GM12878 (cell line): ENCODE results near the gene MEIKIN. TPM values are rescaled to one million over a fixed set of nuclear protein-coding genes. Genes with fewer than 3 reads are reported as not detected.

Experiments used
- ATAC-seq: fragments of 200-7000 bp; cut with Tn5 transposase; 3 replicates; pipeline ENCODE4 v1.9.1; 2020; ENCODE audit warnings: mild to moderate bottlenecking, moderate library complexity
- BruUV-seq: library from RNA; stranded (reverse); fragments of 400-500 nt; replicated peaks from 2 replicates; lab custom pipeline; 2021; lab: Mats Ljungman, UMichigan
- CTCF ChIA-PET: fragments of 300-600 bp; sonication (Branson Sonifier 250); formaldehyde crosslinking; extraction: SDS; loops from one replicate; lab custom pipeline; 2021; ENCODE audit warnings: inconsistent platforms; lab: Yijun Ruan, JAX
- POLR2A ChIA-PET: fragments of 350-600 bp; formaldehyde crosslinking; extraction: SDS; loops from one replicate; lab custom pipeline; 2021; ENCODE audit warnings: inconsistent platforms; lab: Charles Lee
- RAD21 ChIA-PET: fragments of 300-600 bp; sonication (Branson Sonifier 250); formaldehyde crosslinking; loops from one replicate; lab custom pipeline; 2023; ENCODE audit warnings: antibody characterized with exemption; ENCODE audit not compliant: unreplicated experiment; lab: Charles Lee
- SMC1A ChIA-PET: fragments of 300-600 bp; sonication (Branson Sonifier 250); formaldehyde crosslinking; loops from one replicate; lab custom pipeline; 2023; ENCODE audit not compliant: unreplicated experiment, uncharacterized antibody; lab: Charles Lee
- DNase-seq: peaks from one replicate; pipeline ENCODE4 v3.0.0-alpha.2; 2011; ENCODE audit warnings: low read depth, low spot score
- FAIRE-seq: peaks from 3 replicates; lab custom pipeline; 2011; peaks lifted over from hg19 to GRCh38; lab: Jason Lieb, UNC
- H2AFZ ChIP-seq: 2 replicates; pipeline ENCODE4 v1.6.0; 2011; ENCODE audit warnings: low read depth, low read length, control low read depth; ENCODE audit not compliant: control insufficient read depth
- H3K27ac ChIP-seq: 2 replicates; pipeline ENCODE4 v1.5.1; 2011; ENCODE audit warnings: control low read depth; ENCODE audit not compliant: control insufficient read depth, insufficient read depth
- H3K27me3 ChIP-seq, 2 experiments: replicated peaks in 1 of 2; 2 replicates each; pipeline versions ENCODE4 v1.6.0 to v1.6.1; 2011; ENCODE audit warnings: low read length in 1 of 2; ENCODE audit not compliant: control insufficient read depth in 2 of 2, insufficient read depth in 2 of 2
- H3K36me3 ChIP-seq, 2 experiments: 2 replicates each; pipeline ENCODE4 v1.5.1; 2011; ENCODE audit warnings: low read length in 1 of 2; ENCODE audit not compliant: control insufficient read depth in 2 of 2, insufficient read depth in 2 of 2
- H3K4me1 ChIP-seq: 2 replicates; pipeline ENCODE4 v1.6.1; 2011; ENCODE audit warnings: mild to moderate bottlenecking, low read length, moderate library complexity, mixed read lengths; ENCODE audit not compliant: control insufficient read depth, insufficient read depth
- H3K4me2 ChIP-seq: 2 replicates; pipeline ENCODE4 v1.6.0; 2011; ENCODE audit warnings: control low read depth; ENCODE audit not compliant: control insufficient read depth, insufficient read depth
- H3K4me3 ChIP-seq: fragments of 200-600 bp; sonication (generic); 2 replicates; pipeline ENCODE4 v1.5.1; 2016
- H3K79me2 ChIP-seq: 2 replicates; pipeline ENCODE4 v1.6.0; 2011; ENCODE audit warnings: low read length; ENCODE audit not compliant: control insufficient read depth, insufficient read depth
- H3K9ac ChIP-seq: 2 replicates; pipeline ENCODE4 v1.8.0; 2011; ENCODE audit warnings: low read length, control low read depth, mixed read lengths; ENCODE audit not compliant: control insufficient read depth, insufficient read depth
- H3K9me3 ChIP-seq: replicated peaks from 3 replicates; pipeline ENCODE4 v1.5.1; 2011; ENCODE audit warnings: mild to moderate bottlenecking, low read length; ENCODE audit not compliant: control insufficient read depth, insufficient read depth
- H4K20me1 ChIP-seq: 2 replicates; pipeline ENCODE4 v1.6.0; 2011; ENCODE audit not compliant: control insufficient read depth, insufficient read depth
- CTCF ChIP-seq, 3 experiments: IDR thresholded peaks in 2 of 3; conservative IDR thresholded peaks in 1 of 3; 2 replicates each; pipeline ENCODE4 v1.5.1; 2011; ENCODE audit warnings: low read depth in 3 of 3, low read length in 3 of 3, mild to moderate bottlenecking in 3 of 3, control low read depth in 2 of 3, moderate library complexity in 2 of 3, inconsistent platforms in 1 of 3, mixed read lengths in 1 of 3; ENCODE audit not compliant: control insufficient read depth in 2 of 3, insufficient read depth in 1 of 3; ENCODE audit errors: extremely low read depth in 1 of 3
- MYC ChIP-seq: IDR thresholded peaks from 2 replicates; pipeline ENCODE4 v1.6.1; 2011; ENCODE audit warnings: mild to moderate bottlenecking, low read length, moderate library complexity, inconsistent platforms; ENCODE audit not compliant: insufficient read depth, insufficient replicate concordance, insufficient read length, severe bottlenecking
- NR2C1 ChIP-seq: fragments of 450-650 bp; IDR thresholded peaks from 2 replicates; pipeline ENCODE4 v1.6.1; 2017; ENCODE audit warnings: antibody characterized with exemption, mild to moderate bottlenecking, moderate library complexity
- RAD51 ChIP-seq: fragments of 450-650 bp; IDR thresholded peaks from 2 replicates; pipeline ENCODE4 v1.6.1; 2016; ENCODE audit warnings: moderate library complexity, mild to moderate bottlenecking, inconsistent platforms
- SREBF1 ChIP-seq: IDR thresholded peaks from 2 replicates; pipeline ENCODE4 v1.6.1; 2012; ENCODE audit warnings: mild to moderate bottlenecking, low read length
- STAT1 ChIP-seq: fragments of 450-650 bp; conservative IDR thresholded peaks from 2 replicates; pipeline ENCODE4 v1.6.1; 2014; ENCODE audit warnings: antibody characterized with exemption, mild to moderate bottlenecking
- TARDBP ChIP-seq: IDR thresholded peaks from 2 replicates; pipeline ENCODE4 v1.6.1; 2016; ENCODE audit warnings: borderline replicate concordance
- TBL1XR1 ChIP-seq: IDR thresholded peaks from 2 replicates; pipeline ENCODE4 v1.6.1; 2012; ENCODE audit warnings: low read depth, low read length, improper control_type of control experiment
- WGBS: methylation state at CpG from one replicate; pipeline ENCODE4 v1.1.6; 2016; ENCODE audit warnings: low lambda C conversion rate; ENCODE audit not compliant: insufficient replicate concordance, insufficient coverage; ENCODE audit errors: missing lambda C conversion rate; 5-methylcytosine and 5-hydroxymethylcytosine counted together
- in situ Hi-C: fragments of 300-500 bp; cut with MboI; formaldehyde crosslinking; loops from 9 replicates; pipeline ENCODE4 v1.14.3; 2018; ENCODE audit warnings: mixed read lengths
- intact Hi-C: fragments of 100-400 bp; cut with micrococcal nuclease; formaldehyde crosslinking; loops from one replicate; pipeline ENCODE4 v1.14.2; 2022; ENCODE audit not compliant: unreplicated experiment
- polyA plus RNA-seq, 11 experiments: library from polyadenylated mRNA; depleted of rRNA in 4 of 11; unstranded in 6 of 11; stranded (reverse) in 5 of 11; fragments of >200 nt; fragmentation: Nextera tagmentation in 4 of 11; fragmentation: Illumina TruSeq in 1 of 11; extraction: Ambion mirVana in 4 of 11; extraction: Trizol in 1 of 11; gene quantifications; 1 replicate in 1 of 11; 2 replicates in 10 of 11; pipeline versions ENCODE4 v1.2.1 to v1.2.3, GENCODE V29; 2011 to 2016; ENCODE audit warnings: inconsistent platforms in 2 of 11, missing spikeins in 2 of 11, low read depth in 1 of 11
- total RNA-seq, 4 experiments: library from RNA; depleted of rRNA in 3 of 4; stranded (reverse); fragments of >200 nt in 3 of 4; fragmentation: Illumina TruSeq in 1 of 4; extraction: Trizol in 1 of 4; gene quantifications; 2 replicates each; pipeline versions ENCODE4 v1.2.1 to v1.2.3, GENCODE V29; 2013 to 2021
- TF ChIP-seq, protein P1 (sequence below): IDR thresholded peaks from 2 replicates; pipeline ENCODE4 v1.6.1; 2012; ENCODE audit warnings: improper control_type of control experiment, low read depth, low read length; ENCODE audit not compliant: insufficient replicate concordance
- TF ChIP-seq, protein P2 (sequence below): fragments of 150-350 bp; IDR thresholded peaks from 2 replicates; pipeline ENCODE4 v1.6.1; 2014; ENCODE audit warnings: mild to moderate bottlenecking, low read depth, low read length

The MEIKIN gene
- total and polyA plus RNA-seq, 10 of the 15 experiments (the other 5 are each of a cell fraction or from before 2014, with no cell fraction given): not detected

GRCh38 chr5:131942016-131942415, 3.4 kb downstream of the MEIKIN start (continued):
- TF ChIP-seq, protein P1, sequence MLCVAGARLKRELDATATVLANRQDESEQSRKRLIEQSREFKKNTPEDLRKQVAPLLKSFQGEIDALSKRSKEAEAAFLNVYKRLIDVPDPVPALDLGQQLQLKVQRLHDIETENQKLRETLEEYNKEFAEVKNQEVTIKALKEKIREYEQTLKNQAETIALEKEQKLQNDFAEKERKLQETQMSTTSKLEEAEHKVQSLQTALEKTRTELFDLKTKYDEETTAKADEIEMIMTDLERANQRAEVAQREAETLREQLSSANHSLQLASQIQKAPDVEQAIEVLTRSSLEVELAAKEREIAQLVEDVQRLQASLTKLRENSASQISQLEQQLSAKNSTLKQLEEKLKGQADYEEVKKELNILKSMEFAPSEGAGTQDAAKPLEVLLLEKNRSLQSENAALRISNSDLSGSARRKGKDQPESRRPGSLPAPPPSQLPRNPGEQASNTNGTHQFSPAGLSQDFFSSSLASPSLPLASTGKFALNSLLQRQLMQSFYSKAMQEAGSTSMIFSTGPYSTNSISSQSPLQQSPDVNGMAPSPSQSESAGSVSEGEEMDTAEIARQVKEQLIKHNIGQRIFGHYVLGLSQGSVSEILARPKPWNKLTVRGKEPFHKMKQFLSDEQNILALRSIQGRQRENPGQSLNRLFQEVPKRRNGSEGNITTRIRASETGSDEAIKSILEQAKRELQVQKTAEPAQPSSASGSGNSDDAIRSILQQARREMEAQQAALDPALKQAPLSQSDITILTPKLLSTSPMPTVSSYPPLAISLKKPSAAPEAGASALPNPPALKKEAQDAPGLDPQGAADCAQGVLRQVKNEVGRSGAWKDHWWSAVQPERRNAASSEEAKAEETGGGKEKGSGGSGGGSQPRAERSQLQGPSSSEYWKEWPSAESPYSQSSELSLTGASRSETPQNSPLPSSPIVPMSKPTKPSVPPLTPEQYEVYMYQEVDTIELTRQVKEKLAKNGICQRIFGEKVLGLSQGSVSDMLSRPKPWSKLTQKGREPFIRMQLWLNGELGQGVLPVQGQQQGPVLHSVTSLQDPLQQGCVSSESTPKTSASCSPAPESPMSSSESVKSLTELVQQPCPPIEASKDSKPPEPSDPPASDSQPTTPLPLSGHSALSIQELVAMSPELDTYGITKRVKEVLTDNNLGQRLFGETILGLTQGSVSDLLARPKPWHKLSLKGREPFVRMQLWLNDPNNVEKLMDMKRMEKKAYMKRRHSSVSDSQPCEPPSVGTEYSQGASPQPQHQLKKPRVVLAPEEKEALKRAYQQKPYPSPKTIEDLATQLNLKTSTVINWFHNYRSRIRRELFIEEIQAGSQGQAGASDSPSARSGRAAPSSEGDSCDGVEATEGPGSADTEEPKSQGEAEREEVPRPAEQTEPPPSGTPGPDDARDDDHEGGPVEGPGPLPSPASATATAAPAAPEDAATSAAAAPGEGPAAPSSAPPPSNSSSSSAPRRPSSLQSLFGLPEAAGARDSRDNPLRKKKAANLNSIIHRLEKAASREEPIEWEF: no peak
- TF ChIP-seq SREBF1: no peak
- TF ChIP-seq NR2C1: no peak

- no peak overlapping the region for H3K27ac ChIP-seq
- H3K79me2 ChIP-seq: no peaks in the 10 kb centered on the region
- no peak for DNase-seq
- H3K36me3 ChIP-seq: no peaks in the 10 kb centered on the region
- H4K20me1 ChIP-seq: no peaks in the 10 kb centered on the region
- H3K4me3 ChIP-seq: no peak overlapping the region
- BruUV-seq: no TSS peak
- H3K4me2 ChIP-seq: no peak overlapping the region
- SMC1A ChIA-PET: no interaction called here
- POLR2A ChIA-PET: no interaction called here
- H2AFZ ChIP-seq: no peak overlapping the region
- 13% methylated on average over 3 of the region's 3 CpGs for WGBS
- FAIRE-seq: no peak
- ATAC-seq: no peak
- TF ChIP-seq TBL1XR1 (no peak), MYC (no peak), RAD51 (no peak), TARDBP (no peak), STAT1 (no peak), CTCF (IDR thresholded peaks at IDR 0.05 in 2 of 3, conservative IDR thresholded peaks at IDR 0.05 in 1 of 3; ENCODE audit: control insufficient read depth in 2 of 3, extremely low read depth in 1 of 3, insufficient read depth in 1 of 3, low read depth in 3 of 3, low read length in 3 of 3) (no peak)
- TF ChIP-seq, protein P2, sequence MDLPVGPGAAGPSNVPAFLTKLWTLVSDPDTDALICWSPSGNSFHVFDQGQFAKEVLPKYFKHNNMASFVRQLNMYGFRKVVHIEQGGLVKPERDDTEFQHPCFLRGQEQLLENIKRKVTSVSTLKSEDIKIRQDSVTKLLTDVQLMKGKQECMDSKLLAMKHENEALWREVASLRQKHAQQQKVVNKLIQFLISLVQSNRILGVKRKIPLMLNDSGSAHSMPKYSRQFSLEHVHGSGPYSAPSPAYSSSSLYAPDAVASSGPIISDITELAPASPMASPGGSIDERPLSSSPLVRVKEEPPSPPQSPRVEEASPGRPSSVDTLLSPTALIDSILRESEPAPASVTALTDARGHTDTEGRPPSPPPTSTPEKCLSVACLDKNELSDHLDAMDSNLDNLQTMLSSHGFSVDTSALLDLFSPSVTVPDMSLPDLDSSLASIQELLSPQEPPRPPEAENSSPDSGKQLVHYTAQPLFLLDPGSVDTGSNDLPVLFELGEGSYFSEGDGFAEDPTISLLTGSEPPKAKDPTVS: no peak
- TF ChIP-seq, all 136 proteins: peak for 0
- Histone ChIP-seq H3K9ac (no peak overlapping the region), H3K27me3 (no peaks in the 10 kb centered on the region), H3K4me1 (no peaks in the 10 kb centered on the region), H3K9me3 (no peaks in the 10 kb centered on the region)
- ChIA-PET RAD21 (no interaction called here), CTCF (no interaction called here)
- intact Hi-C loops: no loop called here
- in situ Hi-C loops: no loop called here
These were observed 5.6 kb downstream of the MEIKIN start for GRCh38 chr5:131939690-131940345.
